LNCaP clone FGC (cell line): ENCODE results near the gene SEC24C.

ENCODE experiments used
- DNase-seq: peaks from one replicate; pipeline ENCODE4 v3.0.0-alpha.2; 2011; ENCODE audit warnings: low read depth
- H3K4me3 ChIP-seq: 2 replicates; pipeline ENCODE4 v1.5.1; 2011; ENCODE audit warnings: mild to moderate bottlenecking, low read depth, low read length, control low read depth
- CTCF ChIP-seq: IDR thresholded peaks from 2 replicates; pipeline ENCODE4 v1.5.1; 2012; ENCODE audit warnings: mild to moderate bottlenecking; ENCODE audit not compliant: control insufficient read depth, insufficient read depth; ENCODE audit errors: extremely low read depth

Gene SEC24C

GRCh38 chr10:73801253-73801590 is 57.0 kb downstream of the SEC24C start:
- no peak overlapping the region for H3K4me3 ChIP-seq
- DNase-seq: no peak
- no peak for TF ChIP-seq CTCF

- DNase-seq: peak; percentile 74
- TF ChIP-seq CTCF: peak; percentile 20; the same call in 1 of the 2 replicates
- no peak overlapping the region for H3K4me3 ChIP-seq
Observed at GRCh38 chr10:73802276-73802991, 58.3 kb downstream of the SEC24C start.

GRCh38 chr10:73803680-73804286 is 59.6 kb downstream of the SEC24C start:
- no peak for DNase-seq
- H3K4me3 ChIP-seq: no peak overlapping the region
- no peak for TF ChIP-seq CTCF

GRCh38 chr10:73806176-73806950 is 62.2 kb downstream of the SEC24C start:
- TF ChIP-seq CTCF: no peak
- no peak for DNase-seq
- H3K4me3 ChIP-seq: no peak overlapping the region

GRCh38 chr10:73807471-73807870 is 63.3 kb downstream of the SEC24C start:
- no peak for TF ChIP-seq CTCF
- DNase-seq: no peak
- no peak overlapping the region for H3K4me3 ChIP-seq

- DNase-seq: no peak
- no peak overlapping the region for H3K4me3 ChIP-seq
- TF ChIP-seq CTCF: no peak
Observed at GRCh38 chr10:73808021-73808815, 64.0 kb downstream of the SEC24C start.
